DND-41 (cell line): ENCODE measurements around the gene WNT3A.

Experiments used
- EZH2 ChIP-seq: IDR thresholded peaks from 3 replicates; pipeline ENCODE4 v1.6.1; 2012; ENCODE audit warnings: borderline replicate concordance, low read depth, mild to moderate bottlenecking, moderate library complexity, low read length, inconsistent platforms; ENCODE audit not compliant: severe bottlenecking
- TF ChIP-seq, protein P1 (sequence below): IDR thresholded peaks from 2 replicates; pipeline ENCODE4 v1.5.1; 2012; ENCODE audit warnings: borderline replicate concordance, low read length, moderate library complexity, mild to moderate bottlenecking; ENCODE audit not compliant: poor library complexity, severe bottlenecking; ENCODE audit errors: extremely low read depth

DNA sequence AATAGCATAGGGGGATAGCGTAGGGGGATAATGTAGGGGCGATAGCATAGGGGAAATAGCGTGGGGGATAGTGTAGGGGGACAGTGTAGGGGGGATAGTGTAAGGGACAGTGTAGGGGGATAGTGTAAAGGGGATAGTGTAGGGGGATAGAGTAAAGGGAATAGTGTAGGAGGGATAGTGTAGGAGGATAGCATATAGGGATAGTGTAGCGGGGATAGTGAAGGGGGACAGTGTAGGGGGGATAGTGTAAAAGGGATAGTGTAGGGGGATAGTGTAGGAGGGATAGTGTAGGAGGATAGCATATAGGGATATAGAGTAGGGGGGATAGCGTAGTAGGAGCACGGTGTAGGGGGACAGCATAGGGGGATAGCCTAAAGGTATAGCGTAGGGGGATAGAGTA, 61.6 kb downstream of the WNT3A start:
- TF ChIP-seq, protein P1, sequence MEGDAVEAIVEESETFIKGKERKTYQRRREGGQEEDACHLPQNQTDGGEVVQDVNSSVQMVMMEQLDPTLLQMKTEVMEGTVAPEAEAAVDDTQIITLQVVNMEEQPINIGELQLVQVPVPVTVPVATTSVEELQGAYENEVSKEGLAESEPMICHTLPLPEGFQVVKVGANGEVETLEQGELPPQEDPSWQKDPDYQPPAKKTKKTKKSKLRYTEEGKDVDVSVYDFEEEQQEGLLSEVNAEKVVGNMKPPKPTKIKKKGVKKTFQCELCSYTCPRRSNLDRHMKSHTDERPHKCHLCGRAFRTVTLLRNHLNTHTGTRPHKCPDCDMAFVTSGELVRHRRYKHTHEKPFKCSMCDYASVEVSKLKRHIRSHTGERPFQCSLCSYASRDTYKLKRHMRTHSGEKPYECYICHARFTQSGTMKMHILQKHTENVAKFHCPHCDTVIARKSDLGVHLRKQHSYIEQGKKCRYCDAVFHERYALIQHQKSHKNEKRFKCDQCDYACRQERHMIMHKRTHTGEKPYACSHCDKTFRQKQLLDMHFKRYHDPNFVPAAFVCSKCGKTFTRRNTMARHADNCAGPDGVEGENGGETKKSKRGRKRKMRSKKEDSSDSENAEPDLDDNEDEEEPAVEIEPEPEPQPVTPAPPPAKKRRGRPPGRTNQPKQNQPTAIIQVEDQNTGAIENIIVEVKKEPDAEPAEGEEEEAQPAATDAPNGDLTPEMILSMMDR: no peak
- TF ChIP-seq EZH2: no peak
